HEK293T (cell line): ENCODE data around the gene POLR2L.

Source experiments
- ARNT ChIP-seq: fragments of 450-650 bp; IDR thresholded peaks from 2 replicates; pipeline ENCODE4 v1.6.1; 2017; ENCODE audit warnings: mild to moderate bottlenecking
- ELF4 ChIP-seq: fragments of 450-650 bp; IDR thresholded peaks from 2 replicates; pipeline ENCODE4 v1.6.1; 2017; ENCODE audit warnings: antibody characterized with exemption
- FOXK2 ChIP-seq: fragments of 450-650 bp; IDR thresholded peaks from 2 replicates; pipeline ENCODE4 v1.6.1; 2016; ENCODE audit warnings: mild to moderate bottlenecking
- FOXM1 ChIP-seq: fragments of 450-650 bp; IDR thresholded peaks from 2 replicates; pipeline ENCODE4 v1.6.1; 2017; ENCODE audit warnings: mild to moderate bottlenecking, borderline replicate concordance
- SUZ12 ChIP-seq: fragments of 450-650 bp; IDR thresholded peaks from 2 replicates; pipeline ENCODE4 v1.6.1; 2016; ENCODE audit warnings: mild to moderate bottlenecking
- TF ChIP-seq, protein P1 (sequence below): fragments of 450-650 bp; IDR thresholded peaks from 2 replicates; pipeline ENCODE4 v1.6.1; 2016

DNA sequence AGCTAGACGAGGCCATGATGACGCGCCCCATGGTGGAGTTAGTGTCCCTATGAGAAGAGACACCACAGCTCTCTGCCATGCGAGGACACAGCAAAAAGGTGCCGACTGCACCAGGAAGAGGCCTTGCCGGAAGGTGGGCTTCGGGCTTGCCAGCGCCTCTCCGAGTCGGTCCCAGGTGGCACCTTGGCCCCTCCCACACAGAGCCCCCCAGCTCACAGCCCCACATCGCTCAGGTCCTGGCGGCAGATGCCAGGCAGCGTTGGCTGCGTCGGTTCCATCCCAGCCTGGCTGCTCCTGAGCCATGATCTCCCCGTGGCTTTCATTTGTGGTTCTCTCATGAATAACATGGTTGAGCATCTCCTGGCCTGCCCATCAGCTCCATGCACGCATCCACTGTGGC, 44.2 kb upstream of the POLR2L start:
- TF ChIP-seq, protein P1, sequence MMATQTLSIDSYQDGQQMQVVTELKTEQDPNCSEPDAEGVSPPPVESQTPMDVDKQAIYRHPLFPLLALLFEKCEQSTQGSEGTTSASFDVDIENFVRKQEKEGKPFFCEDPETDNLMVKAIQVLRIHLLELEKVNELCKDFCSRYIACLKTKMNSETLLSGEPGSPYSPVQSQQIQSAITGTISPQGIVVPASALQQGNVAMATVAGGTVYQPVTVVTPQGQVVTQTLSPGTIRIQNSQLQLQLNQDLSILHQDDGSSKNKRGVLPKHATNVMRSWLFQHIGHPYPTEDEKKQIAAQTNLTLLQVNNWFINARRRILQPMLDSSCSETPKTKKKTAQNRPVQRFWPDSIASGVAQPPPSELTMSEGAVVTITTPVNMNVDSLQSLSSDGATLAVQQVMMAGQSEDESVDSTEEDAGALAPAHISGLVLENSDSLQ = no peak
- TF ChIP-seq FOXK2 = no peak
- TF ChIP-seq ELF4 = no peak
- TF ChIP-seq ARNT = no peak
- no peak for TF ChIP-seq SUZ12
- TF ChIP-seq FOXM1 = no peak
